HCT116 (cell line): Measurements from ENCODE around the gene LSM14A.

ENCODE experiments used
- CEBPB ChIP-seq: IDR thresholded peaks from 2 replicates; pipeline ENCODE4 v1.6.1; 2012; ENCODE audit warnings: low read depth
- EGR1 ChIP-seq: IDR thresholded peaks from 2 replicates; pipeline ENCODE4 v1.6.1; 2012; ENCODE audit warnings: low read depth
- ELF1 ChIP-seq: IDR thresholded peaks from 2 replicates; pipeline ENCODE4 v1.6.1; 2012; ENCODE audit warnings: low read depth, borderline replicate concordance
- EZH2 ChIP-seq: fragments of 200-600 bp; sonication (generic); IDR thresholded peaks from 2 replicates; pipeline ENCODE4 v1.6.1; 2017; ENCODE audit warnings: antibody characterized with exemption, mixed run types
- JUND ChIP-seq: IDR thresholded peaks from 2 replicates; pipeline ENCODE4 v1.6.1; 2012
- MAX ChIP-seq: IDR thresholded peaks from 2 replicates; pipeline ENCODE4 v1.6.1; 2012
- POLR2A ChIP-seq: IDR thresholded peaks from 2 replicates; pipeline ENCODE4 v1.7.0; 2011; ENCODE audit warnings: borderline replicate concordance; ENCODE audit not compliant: insufficient read depth, insufficient read length; ENCODE audit errors: extremely low read depth
- POLR2AphosphoS5 ChIP-seq: IDR thresholded peaks from 2 replicates; pipeline ENCODE4 v1.6.1; 2011; ENCODE audit warnings: mild to moderate bottlenecking, low read depth, low read length, moderate library complexity
- RAD21 ChIP-seq: IDR thresholded peaks from 2 replicates; pipeline ENCODE4 v1.6.1; 2012; ENCODE audit warnings: low read depth, mild to moderate bottlenecking
- TCF7L2 ChIP-seq: IDR thresholded peaks from 2 replicates; pipeline ENCODE4 v1.7.0; 2011; ENCODE audit warnings: borderline replicate concordance, inconsistent platforms; ENCODE audit not compliant: insufficient read depth, insufficient read length; ENCODE audit errors: extremely low read depth
- ZBTB33 ChIP-seq: IDR thresholded peaks from 2 replicates; pipeline ENCODE4 v1.6.1; 2011; ENCODE audit warnings: mild to moderate bottlenecking, low read length, moderate library complexity; ENCODE audit not compliant: insufficient replicate concordance; ENCODE audit errors: extremely low read depth
- TF ChIP-seq, protein P1 (sequence below): IDR thresholded peaks from 2 replicates; pipeline ENCODE4 v1.6.1; 2012; ENCODE audit warnings: low read depth
- TF ChIP-seq, protein P2 (sequence below), 3 experiments: fragments of 200-600 bp in 1 of 3; sonication (generic) in 1 of 3; IDR thresholded peaks in 2 of 3; conservative IDR thresholded peaks in 1 of 3; 2 replicates each; pipeline ENCODE4 v1.5.1; 2012 to 2017; ENCODE audit warnings: low read depth in 2 of 3, low read length in 2 of 3, antibody characterized with exemption in 1 of 3, borderline replicate concordance in 1 of 3, control low read depth in 1 of 3, mild to moderate bottlenecking in 1 of 3, mixed read lengths in 1 of 3, mixed run types in 1 of 3, moderate library complexity in 1 of 3; ENCODE audit not compliant: insufficient read depth in 1 of 3

DNA sequence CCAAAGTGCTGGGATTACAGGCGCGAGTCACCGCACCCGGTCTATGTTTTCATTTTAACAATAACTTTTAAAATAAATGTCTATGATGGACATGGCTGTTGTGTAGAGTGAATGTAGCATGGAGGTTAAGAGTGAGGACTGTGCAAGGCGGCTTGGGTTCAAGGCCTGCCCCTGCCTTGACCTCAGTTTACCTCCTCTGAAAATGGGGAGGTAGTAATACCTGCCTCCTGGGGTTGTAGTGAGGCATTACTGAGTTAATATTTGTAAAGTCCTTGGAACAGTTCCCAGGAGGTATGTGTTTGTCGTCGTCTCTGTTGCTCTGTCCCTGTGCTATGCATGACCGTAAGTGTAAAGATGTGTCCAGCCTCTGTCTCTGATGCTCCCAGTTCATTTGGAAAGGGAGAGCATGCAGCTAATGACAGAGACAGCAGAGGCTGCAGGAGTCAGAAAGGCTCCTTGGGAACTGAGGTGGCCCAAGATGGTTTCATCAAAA is 91.5 kb downstream of the LSM14A start:
- TF ChIP-seq POLR2A, result no peak
- TF ChIP-seq CEBPB, result no peak
- TF ChIP-seq TCF7L2, result no peak
- TF ChIP-seq RAD21, result no peak
- TF ChIP-seq, protein P1, sequence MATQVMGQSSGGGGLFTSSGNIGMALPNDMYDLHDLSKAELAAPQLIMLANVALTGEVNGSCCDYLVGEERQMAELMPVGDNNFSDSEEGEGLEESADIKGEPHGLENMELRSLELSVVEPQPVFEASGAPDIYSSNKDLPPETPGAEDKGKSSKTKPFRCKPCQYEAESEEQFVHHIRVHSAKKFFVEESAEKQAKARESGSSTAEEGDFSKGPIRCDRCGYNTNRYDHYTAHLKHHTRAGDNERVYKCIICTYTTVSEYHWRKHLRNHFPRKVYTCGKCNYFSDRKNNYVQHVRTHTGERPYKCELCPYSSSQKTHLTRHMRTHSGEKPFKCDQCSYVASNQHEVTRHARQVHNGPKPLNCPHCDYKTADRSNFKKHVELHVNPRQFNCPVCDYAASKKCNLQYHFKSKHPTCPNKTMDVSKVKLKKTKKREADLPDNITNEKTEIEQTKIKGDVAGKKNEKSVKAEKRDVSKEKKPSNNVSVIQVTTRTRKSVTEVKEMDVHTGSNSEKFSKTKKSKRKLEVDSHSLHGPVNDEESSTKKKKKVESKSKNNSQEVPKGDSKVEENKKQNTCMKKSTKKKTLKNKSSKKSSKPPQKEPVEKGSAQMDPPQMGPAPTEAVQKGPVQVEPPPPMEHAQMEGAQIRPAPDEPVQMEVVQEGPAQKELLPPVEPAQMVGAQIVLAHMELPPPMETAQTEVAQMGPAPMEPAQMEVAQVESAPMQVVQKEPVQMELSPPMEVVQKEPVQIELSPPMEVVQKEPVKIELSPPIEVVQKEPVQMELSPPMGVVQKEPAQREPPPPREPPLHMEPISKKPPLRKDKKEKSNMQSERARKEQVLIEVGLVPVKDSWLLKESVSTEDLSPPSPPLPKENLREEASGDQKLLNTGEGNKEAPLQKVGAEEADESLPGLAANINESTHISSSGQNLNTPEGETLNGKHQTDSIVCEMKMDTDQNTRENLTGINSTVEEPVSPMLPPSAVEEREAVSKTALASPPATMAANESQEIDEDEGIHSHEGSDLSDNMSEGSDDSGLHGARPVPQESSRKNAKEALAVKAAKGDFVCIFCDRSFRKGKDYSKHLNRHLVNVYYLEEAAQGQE, result no peak
- TF ChIP-seq, protein P2, sequence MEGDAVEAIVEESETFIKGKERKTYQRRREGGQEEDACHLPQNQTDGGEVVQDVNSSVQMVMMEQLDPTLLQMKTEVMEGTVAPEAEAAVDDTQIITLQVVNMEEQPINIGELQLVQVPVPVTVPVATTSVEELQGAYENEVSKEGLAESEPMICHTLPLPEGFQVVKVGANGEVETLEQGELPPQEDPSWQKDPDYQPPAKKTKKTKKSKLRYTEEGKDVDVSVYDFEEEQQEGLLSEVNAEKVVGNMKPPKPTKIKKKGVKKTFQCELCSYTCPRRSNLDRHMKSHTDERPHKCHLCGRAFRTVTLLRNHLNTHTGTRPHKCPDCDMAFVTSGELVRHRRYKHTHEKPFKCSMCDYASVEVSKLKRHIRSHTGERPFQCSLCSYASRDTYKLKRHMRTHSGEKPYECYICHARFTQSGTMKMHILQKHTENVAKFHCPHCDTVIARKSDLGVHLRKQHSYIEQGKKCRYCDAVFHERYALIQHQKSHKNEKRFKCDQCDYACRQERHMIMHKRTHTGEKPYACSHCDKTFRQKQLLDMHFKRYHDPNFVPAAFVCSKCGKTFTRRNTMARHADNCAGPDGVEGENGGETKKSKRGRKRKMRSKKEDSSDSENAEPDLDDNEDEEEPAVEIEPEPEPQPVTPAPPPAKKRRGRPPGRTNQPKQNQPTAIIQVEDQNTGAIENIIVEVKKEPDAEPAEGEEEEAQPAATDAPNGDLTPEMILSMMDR (IDR thresholded peaks at IDR 0.05 in 2 of 3, conservative IDR thresholded peaks at IDR 0.05 in 1 of 3; ENCODE audit: borderline replicate concordance in 1 of 3, insufficient read depth in 1 of 3, low read depth in 2 of 3, low read length in 2 of 3), result no peak
- TF ChIP-seq MAX, result no peak
- no peak for TF ChIP-seq POLR2AphosphoS5
- TF ChIP-seq JUND, result no peak
- TF ChIP-seq ELF1, result no peak
- TF ChIP-seq EZH2, result no peak
- no peak for TF ChIP-seq EGR1
- no peak for TF ChIP-seq ZBTB33
